ENCODE results near the gene ZSCAN10.
"Not testable (repeated sequence)": the region's sequence is repeated elsewhere in the genome, so short reads cannot be mapped to it uniquely, and the experiment has no call there.

ZSCAN10 gene

DNA sequence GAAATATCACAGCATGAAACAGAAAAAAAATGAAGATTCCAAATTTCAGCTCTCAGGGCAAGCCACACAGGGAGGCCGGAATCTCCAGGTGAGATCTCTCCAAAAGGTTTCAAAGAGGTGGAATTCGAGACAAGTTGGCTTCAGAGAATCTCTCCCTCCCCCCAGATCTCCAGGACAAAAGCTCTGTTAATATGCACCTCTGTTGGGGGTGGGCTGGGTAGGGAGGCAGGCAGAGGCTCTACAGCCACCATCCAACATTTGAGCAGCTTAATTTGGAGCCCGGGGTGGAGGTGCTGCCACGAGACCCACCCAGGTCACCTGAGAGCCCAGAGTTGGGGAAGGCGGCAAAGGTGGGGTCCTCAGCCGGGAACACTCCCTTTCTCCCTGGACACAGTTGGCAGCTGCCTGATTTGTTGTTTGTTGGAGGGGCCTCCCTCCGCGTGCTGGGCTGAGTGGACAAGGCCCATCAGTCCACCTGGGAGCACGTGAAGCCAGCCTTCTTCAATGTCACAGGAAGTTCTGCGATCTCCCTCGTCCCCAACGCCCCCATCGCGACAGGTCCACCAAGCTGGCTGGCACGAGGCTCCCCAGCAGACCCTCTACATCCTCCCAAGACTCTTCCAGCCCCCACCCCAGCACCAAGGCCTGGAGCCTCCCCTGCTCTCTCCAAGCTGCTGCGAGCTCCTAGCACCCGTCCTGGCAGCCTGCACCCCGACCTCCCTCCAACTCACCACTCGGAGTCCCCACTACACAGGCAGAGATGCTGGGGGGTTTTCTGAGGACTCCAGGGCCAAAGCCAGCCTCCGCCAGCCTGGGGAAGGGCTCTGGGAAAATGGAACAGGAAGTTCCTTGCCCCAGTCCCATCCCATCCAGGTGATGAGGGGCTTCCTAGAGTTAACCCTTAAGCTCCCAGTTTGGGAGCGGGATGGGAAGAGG is at the start of gene ZSCAN10:
ZSCAN10 (minus strand) TSS at position 836 of the 936 bp plus-strand sequence. CDS start 6,357 bp downstream, outside the sequence.
- DNase-seq (ENCODE audit: low spot score) = no peak

GRCh38 chr16:3148256-3149192 is 49.4 kb upstream of the ZSCAN10 start:
- no peak for DNase-seq (ENCODE audit: low spot score)

DNA sequence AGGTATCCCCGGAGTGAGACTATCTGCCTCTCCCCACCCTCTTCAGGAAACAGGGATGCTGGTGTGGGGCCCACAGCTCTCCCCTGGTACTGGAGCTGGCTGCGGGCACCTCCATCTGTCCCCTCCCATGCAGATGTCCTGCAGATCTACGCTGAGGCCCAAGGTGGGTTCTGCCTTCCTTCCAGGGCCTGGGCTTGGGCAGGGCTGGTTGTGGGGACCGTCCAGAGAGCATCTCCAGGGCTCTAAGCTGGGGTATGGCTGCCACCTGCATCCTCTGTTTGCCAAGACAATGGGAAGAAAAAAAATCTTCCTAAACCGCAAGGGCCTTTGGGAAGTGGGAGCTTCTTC is 48.6 kb upstream of the ZSCAN10 start:
- no peak for DNase-seq (ENCODE audit: low spot score)

- DNase-seq (ENCODE audit: low spot score) = no peak
Observed at GRCh38 chr16:3147046-3147756, 48.1 kb upstream of the ZSCAN10 start.

DNA sequence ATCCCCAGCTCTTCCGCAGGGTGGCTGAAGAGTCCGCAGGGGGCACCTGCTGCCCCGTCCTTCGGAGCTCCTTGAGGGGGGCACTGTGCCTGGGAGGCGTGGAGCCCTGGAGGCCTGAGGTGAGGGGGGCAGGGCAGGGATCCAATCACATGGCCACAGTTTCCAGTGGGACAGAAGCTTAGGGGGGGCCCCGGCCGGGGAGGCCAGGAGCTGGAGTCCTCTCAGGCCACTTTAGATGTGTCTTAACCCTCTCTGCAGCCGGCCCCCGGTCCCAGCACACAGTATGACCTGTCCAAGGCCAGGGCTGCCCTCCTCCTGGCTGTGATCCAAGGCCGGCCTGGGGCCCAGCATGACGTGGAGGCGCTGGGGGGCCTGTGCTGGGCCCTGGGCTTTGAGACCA is 46.6 kb upstream of the ZSCAN10 start:
- no peak for DNase-seq (ENCODE audit: low spot score)

DNA sequence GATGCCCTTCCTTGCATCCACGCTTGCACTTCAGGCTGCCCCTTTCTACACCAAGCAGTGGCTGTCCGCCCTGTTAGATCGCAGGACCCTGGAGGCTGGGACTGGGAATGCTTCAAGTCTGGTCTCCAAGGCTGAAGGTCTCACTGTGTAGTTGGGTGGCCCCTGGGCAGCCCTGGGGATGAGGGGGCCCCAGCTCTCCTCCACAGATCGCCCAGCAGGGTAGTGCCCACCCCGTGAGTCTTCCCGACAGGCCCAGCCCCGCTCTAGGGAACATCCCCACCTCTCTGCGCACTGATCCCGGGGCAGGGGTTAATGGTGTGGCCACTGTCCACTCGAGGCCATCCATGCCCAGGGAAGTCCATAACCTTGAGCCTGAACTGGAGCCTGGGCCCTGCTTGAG is 46.1 kb upstream of the ZSCAN10 start:
- DNase-seq (ENCODE audit: low spot score) = no peak

GRCh38 chr16:3144321-3144983 is 45.4 kb upstream of the ZSCAN10 start:
- no peak for DNase-seq (ENCODE audit: low spot score)

GRCh38 chr16:3143598-3144320 is 44.7 kb upstream of the ZSCAN10 start:
- DNase-seq (ENCODE audit: low spot score) = no peak

GRCh38 chr16:3143189-3143588 is 44.1 kb upstream of the ZSCAN10 start:
- no peak for DNase-seq (ENCODE audit: low spot score)

- DNase-seq (ENCODE audit: low spot score) = no peak
Observed at GRCh38 chr16:3142770-3143169, 43.7 kb upstream of the ZSCAN10 start.

DNA sequence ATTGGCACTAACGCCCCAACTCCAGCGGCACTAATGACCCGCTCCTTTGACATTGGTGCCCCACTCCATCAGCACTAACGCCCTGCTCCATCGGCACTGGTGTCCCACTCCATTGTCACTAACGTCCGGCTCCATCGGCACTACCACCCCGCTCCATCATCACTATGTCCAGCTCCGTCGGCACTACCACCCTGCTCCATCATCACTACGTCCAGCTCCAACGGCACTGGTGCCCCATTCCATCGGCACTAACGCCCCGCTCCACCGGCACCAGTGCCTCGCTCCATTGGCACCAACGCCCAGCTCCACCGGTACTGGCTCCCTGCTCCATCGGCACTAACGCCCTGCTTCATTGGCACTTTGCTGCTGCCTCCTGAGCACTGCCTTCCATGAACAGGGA is 43.2 kb upstream of the ZSCAN10 start:
- no peak for DNase-seq (ENCODE audit: low spot score)

DNA sequence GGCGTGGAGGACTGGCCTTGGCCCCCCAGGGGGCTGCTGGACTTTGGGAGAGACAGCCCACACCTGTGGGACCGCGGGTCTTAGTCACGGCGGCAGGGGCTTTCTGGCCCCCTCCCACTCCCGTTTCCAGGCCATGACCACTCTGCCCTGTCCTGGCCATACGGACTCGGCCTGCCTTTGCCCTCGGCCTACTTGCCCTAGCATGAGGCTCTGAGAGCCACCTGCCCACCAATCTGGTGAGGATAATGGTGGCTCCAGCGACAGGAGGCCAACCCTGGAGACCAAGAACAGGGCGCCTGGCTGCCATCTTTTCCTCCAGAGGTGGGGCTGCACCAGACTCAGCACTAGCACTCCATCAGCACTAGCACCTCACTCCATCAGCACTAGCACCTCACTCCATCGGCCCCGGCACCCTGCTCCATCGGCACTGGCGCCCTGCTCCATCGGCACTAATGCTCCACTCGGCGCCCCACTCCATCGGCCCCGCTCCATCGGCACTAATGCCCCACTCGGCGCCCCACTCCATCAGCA is 42.8 kb upstream of the ZSCAN10 start:
- DNase-seq (ENCODE audit: low spot score) = no peak

DNA sequence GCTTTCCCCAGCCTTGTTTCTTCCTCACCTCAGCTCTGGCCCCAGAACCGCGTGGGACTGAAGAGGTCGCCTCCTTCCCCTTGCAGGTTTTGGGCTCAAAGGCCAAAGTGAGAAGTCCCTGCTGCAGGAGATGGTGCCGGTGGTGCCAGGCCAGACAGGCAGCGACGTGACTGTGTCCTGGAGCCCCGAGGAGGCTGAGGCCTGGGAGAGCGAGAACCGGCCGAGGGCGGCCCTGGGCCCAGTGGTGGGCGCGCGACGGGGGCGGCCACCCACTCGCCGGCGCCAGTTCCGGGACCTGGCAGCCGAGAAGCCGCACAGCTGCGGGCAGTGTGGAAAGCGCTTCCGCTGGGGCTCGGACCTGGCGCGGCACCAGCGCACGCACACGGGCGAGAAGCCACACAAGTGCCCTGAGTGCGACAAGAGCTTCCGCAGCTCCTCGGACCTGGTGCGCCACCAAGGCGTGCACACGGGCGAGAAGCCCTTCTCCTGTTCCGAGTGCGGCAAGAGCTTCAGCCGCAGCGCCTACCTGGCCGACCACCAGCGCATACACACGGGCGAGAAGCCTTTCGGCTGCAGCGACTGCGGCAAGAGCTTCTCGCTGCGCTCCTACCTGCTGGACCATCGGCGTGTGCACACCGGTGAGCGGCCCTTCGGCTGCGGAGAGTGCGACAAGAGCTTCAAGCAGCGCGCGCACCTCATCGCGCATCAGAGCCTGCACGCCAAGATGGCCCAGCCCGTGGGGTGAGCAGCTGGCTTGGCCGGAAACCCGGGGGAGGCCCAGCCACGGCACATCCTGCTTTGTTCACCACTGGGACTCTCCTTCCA is 41.7 kb upstream of the ZSCAN10 start:
- no peak for DNase-seq (ENCODE audit: low spot score)

- DNase-seq (ENCODE audit: low spot score) = not testable (repeated sequence)
Observed at GRCh38 chr16:3139561-3139960, 40.5 kb upstream of the ZSCAN10 start.

- no peak for DNase-seq (ENCODE audit: low spot score)
Observed at GRCh38 chr16:3138823-3139426, 39.8 kb upstream of the ZSCAN10 start.

- DNase-seq (ENCODE audit: low spot score) = no peak
Observed at GRCh38 chr16:3138342-3138741, 39.2 kb upstream of the ZSCAN10 start.

DNA sequence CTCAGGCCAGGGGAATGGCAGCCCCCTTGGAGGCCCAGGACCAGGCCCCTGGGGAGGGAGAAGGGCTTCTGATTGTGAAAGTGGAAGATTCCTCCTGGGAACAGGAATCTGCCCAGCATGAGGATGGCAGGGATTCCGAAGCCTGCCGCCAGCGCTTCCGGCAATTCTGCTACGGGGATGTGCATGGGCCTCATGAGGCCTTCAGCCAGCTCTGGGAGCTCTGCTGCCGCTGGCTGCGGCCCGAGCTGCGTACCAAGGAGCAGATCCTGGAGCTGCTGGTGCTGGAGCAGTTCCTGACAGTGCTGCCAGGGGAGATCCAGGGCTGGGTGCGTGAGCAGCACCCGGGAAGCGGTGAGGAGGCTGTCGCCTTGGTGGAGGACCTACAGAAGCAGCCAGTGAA is 38.2 kb upstream of the ZSCAN10 start:
- no peak for DNase-seq (ENCODE audit: low spot score)

- DNase-seq (ENCODE audit: low spot score) = no peak
Observed at GRCh38 chr16:3135126-3135715, 36.1 kb upstream of the ZSCAN10 start.

Data from CD4-positive, alpha-beta T cell treated with Interleukin-15 for 4 hours (primary cell).